Upper lobe of left lung (tissue), 4 donors: ENCODE measurements around the gene AKR7A2.

Source experiments
- EP300 ChIP-seq, 4 donors: sonication (generic); formaldehyde crosslinking; IDR thresholded peaks; one replicate each; pipeline ENCODE4 v1.5.1; 2017; ENCODE audit warnings: antibody characterized with exemption in 4 of 4, control low read depth in 2 of 4
- TF ChIP-seq, protein P1 (sequence below), 6 experiments: fragments of 450-650 bp in 4 of 6; fragments of 200-600 bp in 2 of 6; sonication (generic) in 2 of 6; IDR thresholded peaks; one replicate each; pipeline ENCODE4 v1.5.1; 2016 to 2019; ENCODE audit warnings: antibody characterized with exemption in 6 of 6

DNA sequence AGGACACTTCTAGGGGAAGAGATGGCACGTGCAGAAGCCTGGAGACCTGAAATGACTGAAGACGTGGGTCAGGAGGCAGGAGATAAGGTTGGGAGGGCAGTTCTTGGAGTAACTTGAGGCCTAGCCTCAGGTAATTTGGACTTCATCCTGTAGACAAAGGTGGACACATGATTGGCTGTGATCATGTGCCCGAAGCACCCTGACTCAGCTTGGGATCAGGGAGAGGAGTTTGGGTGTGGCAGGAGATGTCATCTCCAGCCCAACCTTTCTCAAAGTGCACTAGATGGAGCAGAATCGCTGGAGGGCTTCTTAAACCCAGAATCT is 1.7 kb upstream of the AKR7A2 start:
- TF ChIP-seq, protein P1, sequence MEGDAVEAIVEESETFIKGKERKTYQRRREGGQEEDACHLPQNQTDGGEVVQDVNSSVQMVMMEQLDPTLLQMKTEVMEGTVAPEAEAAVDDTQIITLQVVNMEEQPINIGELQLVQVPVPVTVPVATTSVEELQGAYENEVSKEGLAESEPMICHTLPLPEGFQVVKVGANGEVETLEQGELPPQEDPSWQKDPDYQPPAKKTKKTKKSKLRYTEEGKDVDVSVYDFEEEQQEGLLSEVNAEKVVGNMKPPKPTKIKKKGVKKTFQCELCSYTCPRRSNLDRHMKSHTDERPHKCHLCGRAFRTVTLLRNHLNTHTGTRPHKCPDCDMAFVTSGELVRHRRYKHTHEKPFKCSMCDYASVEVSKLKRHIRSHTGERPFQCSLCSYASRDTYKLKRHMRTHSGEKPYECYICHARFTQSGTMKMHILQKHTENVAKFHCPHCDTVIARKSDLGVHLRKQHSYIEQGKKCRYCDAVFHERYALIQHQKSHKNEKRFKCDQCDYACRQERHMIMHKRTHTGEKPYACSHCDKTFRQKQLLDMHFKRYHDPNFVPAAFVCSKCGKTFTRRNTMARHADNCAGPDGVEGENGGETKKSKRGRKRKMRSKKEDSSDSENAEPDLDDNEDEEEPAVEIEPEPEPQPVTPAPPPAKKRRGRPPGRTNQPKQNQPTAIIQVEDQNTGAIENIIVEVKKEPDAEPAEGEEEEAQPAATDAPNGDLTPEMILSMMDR (IDR thresholded peaks at IDR 0.05) = no peak
- no peak for TF ChIP-seq EP300 (IDR thresholded peaks at IDR 0.05)
